Osteocyte (in vitro differentiated cells): ENCODE results near the gene IL12RB1. TPM values are rescaled to one million over a fixed set of nuclear protein-coding genes. Genes with fewer than 3 reads are reported as not detected.
A peak's percentile ranks its signal among the peaks of the same experiment; 100 is the strongest.

Experiments
- DNase-seq: peaks from one replicate; pipeline ENCODE4 v3.0.0; 2021; ENCODE audit warnings: mixed read lengths; ENCODE audit not compliant: unreplicated experiment; ENCODE audit errors: extremely low spot score
- H3K27ac Mint-ChIP-seq: one replicate; pipeline ENCODE4 v1.8.0; 2021; ENCODE audit warnings: mild to moderate bottlenecking, mixed read lengths; ENCODE audit not compliant: unreplicated experiment
- H3K27me3 Mint-ChIP-seq: one replicate; pipeline ENCODE4 v1.8.0; 2021; ENCODE audit warnings: mixed read lengths; ENCODE audit not compliant: unreplicated experiment
- H3K36me3 Mint-ChIP-seq: one replicate; pipeline ENCODE4 v1.8.0; 2021; ENCODE audit warnings: mixed read lengths; ENCODE audit not compliant: unreplicated experiment
- H3K4me1 Mint-ChIP-seq: one replicate; pipeline ENCODE4 v1.8.0; 2021; ENCODE audit warnings: mixed read lengths; ENCODE audit not compliant: unreplicated experiment
- H3K4me3 Mint-ChIP-seq: one replicate; pipeline ENCODE4 v1.8.0; 2021; ENCODE audit warnings: mild to moderate bottlenecking, moderate library complexity, mixed read lengths; ENCODE audit not compliant: unreplicated experiment
- H3K9me3 Mint-ChIP-seq: one replicate; pipeline ENCODE4 v1.8.0; 2021; ENCODE audit warnings: mixed read lengths; ENCODE audit not compliant: unreplicated experiment
- long read RNA-seq: library from polyadenylated mRNA; unstranded; transcript quantifications from one replicate; pipeline ENCODE4 v2.0.0, GENCODE V29; 2021
- total RNA-seq: library from RNA; stranded (reverse); gene quantifications from 2 replicates; pipeline ENCODE4 v1.2.1, GENCODE V29; 2021
- TF ChIP-seq, protein P1 (sequence below): fragments of 200-600 bp; sonication (generic); IDR thresholded peaks from 2 replicates; pipeline ENCODE4 v1.5.0; 2021; ENCODE audit warnings: antibody characterized with exemption, mild to moderate bottlenecking, moderate library complexity

The IL12RB1 gene
- 0.50 and 0.51 TPM in 2 replicates for total RNA-seq
- long read RNA-seq, partial matches to known transcripts: 0 of 2 reads
- long read RNA-seq, other reads (novel, unspliced or antisense): 0 of 2 reads

GRCh38 chr19:18086590-18087138 lies at the start of gene IL12RB1:
Gene IL12RB1, minus strand, starts transcription at chr19:18086934. Its CDS starts 111 bp downstream, at chr19:18086823.
- Mint-ChIP-seq H3K36me3 (no peaks in the 10 kb centered on the region), H3K4me3 (peak within 1 kb of the TSS; percentile 66), H3K4me1 (peaks cover 19% of the 10 kb centered on the region), H3K9me3 (no peaks in the 10 kb centered on the region), H3K27ac (peak within 1 kb of the TSS; percentile 59), H3K27me3 (peaks cover 5% of the 10 kb centered on the region)
- TF ChIP-seq, protein P1, sequence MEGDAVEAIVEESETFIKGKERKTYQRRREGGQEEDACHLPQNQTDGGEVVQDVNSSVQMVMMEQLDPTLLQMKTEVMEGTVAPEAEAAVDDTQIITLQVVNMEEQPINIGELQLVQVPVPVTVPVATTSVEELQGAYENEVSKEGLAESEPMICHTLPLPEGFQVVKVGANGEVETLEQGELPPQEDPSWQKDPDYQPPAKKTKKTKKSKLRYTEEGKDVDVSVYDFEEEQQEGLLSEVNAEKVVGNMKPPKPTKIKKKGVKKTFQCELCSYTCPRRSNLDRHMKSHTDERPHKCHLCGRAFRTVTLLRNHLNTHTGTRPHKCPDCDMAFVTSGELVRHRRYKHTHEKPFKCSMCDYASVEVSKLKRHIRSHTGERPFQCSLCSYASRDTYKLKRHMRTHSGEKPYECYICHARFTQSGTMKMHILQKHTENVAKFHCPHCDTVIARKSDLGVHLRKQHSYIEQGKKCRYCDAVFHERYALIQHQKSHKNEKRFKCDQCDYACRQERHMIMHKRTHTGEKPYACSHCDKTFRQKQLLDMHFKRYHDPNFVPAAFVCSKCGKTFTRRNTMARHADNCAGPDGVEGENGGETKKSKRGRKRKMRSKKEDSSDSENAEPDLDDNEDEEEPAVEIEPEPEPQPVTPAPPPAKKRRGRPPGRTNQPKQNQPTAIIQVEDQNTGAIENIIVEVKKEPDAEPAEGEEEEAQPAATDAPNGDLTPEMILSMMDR: no peak
- no peak for DNase-seq

- H3K27me3 Mint-ChIP-seq: no peaks in the 10 kb centered on the region
- TF ChIP-seq, protein P1: no peak
- H3K36me3 Mint-ChIP-seq: peaks cover 14% of the 10 kb centered on the region
- no peak overlapping the region for H3K27ac Mint-ChIP-seq
- no peak overlapping the region for H3K4me3 Mint-ChIP-seq
- no peak for DNase-seq
- H3K9me3 Mint-ChIP-seq: no peaks in the 10 kb centered on the region
- no peaks in the 10 kb centered on the region for H3K4me1 Mint-ChIP-seq
These were observed 49.2 kb upstream of the IL12RB1 start for GRCh38 chr19:18135712-18136584.

GRCh38 chr19:18131841-18132596 lies 45.3 kb upstream of the IL12RB1 start:
- Mint-ChIP-seq H3K27ac (no peak overlapping the region), H3K36me3 (peaks cover 8% of the 10 kb centered on the region), H3K4me3 (no peak overlapping the region), H3K9me3 (no peaks in the 10 kb centered on the region), H3K4me1 (no peaks in the 10 kb centered on the region), H3K27me3 (no peaks in the 10 kb centered on the region)
- no peak for DNase-seq
- TF ChIP-seq, protein P1: no peak

DNA sequence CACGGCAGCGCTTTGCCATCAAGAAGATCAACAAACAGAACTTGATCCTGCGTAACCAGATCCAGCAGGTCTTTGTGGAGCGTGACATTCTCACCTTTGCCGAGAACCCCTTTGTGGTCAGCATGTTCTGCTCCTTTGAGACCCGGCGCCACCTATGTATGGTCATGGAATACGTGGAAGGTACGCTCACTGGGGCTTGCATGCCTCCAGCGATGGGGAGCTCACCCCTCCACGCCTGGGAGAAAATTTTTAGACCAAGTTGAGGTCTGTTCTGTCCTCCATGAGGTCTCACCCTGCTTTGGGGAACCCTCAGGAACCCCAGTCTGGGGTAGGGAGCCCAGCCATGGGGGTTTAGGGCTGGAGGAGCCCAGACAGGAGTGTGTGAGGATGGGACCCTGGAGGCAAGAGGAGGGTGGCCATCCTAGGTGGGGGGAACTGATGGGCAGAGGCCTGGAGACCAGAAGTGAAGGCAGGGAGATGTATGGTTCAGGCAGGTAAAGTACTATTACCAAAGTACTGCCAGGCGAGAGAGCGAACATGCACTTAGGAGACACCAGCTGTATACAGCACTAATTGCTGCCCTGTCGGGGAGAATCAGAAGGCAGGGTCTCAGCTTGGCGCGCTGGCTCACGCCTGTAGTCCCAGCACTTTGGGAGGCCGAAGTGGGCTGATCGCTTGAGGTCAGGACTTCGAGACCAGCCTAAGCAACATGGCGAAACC lies 43.9 kb upstream of the IL12RB1 start:
- DNase-seq: no peak
- H3K27ac Mint-ChIP-seq: no peak overlapping the region
- H3K9me3 Mint-ChIP-seq: no peaks in the 10 kb centered on the region
- TF ChIP-seq, protein P1: no peak
- no peaks in the 10 kb centered on the region for H3K4me1 Mint-ChIP-seq
- peaks cover 11% of the 10 kb centered on the region for H3K36me3 Mint-ChIP-seq
- no peaks in the 10 kb centered on the region for H3K27me3 Mint-ChIP-seq
- H3K4me3 Mint-ChIP-seq: no peak overlapping the region
